Liver (tissue), 9 donors: Measurements from ENCODE around the gene THBS2. TPM values are rescaled to one million over a fixed set of nuclear protein-coding genes. Genes with fewer than 3 reads are reported as not detected.
"Not testable (repeated sequence)": the region's sequence is repeated elsewhere in the genome, so short reads cannot be mapped to it uniquely, and the experiment has no call there.

Source experiments
- DNase-seq: peaks from one replicate; pipeline ENCODE4 v3.0.0-alpha.2; 2017; ENCODE audit warnings: low spot score
- H3K27ac ChIP-seq, 2 donors: one replicate each; pipeline ENCODE4 v1.7.0; 2013; ENCODE audit warnings: inconsistent platforms in 2 of 2, low read length in 2 of 2, control low read depth in 1 of 2, low read depth in 1 of 2, mild to moderate bottlenecking in 1 of 2
- H3K27me3 ChIP-seq, 4 donors: one replicate each; pipeline versions ENCODE4 v1.6.1 to v1.7.0; 2013; ENCODE audit warnings: low read length in 3 of 4, inconsistent platforms in 1 of 4, mild to moderate bottlenecking in 1 of 4, moderate library complexity in 1 of 4; ENCODE audit not compliant: control insufficient read depth in 4 of 4, insufficient read depth in 4 of 4
- H3K36me3 ChIP-seq, 4 donors: one replicate each; pipeline versions ENCODE4 v1.6.1 to v1.7.0; 2013; ENCODE audit warnings: low read length in 3 of 4, mild to moderate bottlenecking in 3 of 4, low read depth in 1 of 4, moderate library complexity in 1 of 4; ENCODE audit not compliant: control insufficient read depth in 4 of 4, insufficient read depth in 3 of 4
- H3K4me1 ChIP-seq, 4 donors: one replicate each; pipeline versions ENCODE4 v1.6.1 to v1.7.0; 2013; ENCODE audit warnings: low read length in 3 of 4, mild to moderate bottlenecking in 3 of 4, moderate library complexity in 1 of 4; ENCODE audit not compliant: control insufficient read depth in 4 of 4, insufficient read depth in 4 of 4
- H3K4me3 ChIP-seq, 3 donors: one replicate each; pipeline versions ENCODE4 v1.6.1 to v1.7.0; 2013; ENCODE audit warnings: low read length in 3 of 3, control low read depth in 1 of 3, low read depth in 1 of 3, mild to moderate bottlenecking in 1 of 3
- H3K9ac ChIP-seq, 2 donors: one replicate each; pipeline ENCODE4 v1.7.0; 2013; ENCODE audit warnings: low read length in 2 of 2, mild to moderate bottlenecking in 2 of 2, moderate library complexity in 2 of 2, control low read depth in 1 of 2, low read depth in 1 of 2
- H3K9me3 ChIP-seq, 4 donors: one replicate each; pipeline versions ENCODE4 v1.6.1 to v1.7.0; 2013; ENCODE audit warnings: low read length in 3 of 4; ENCODE audit not compliant: control insufficient read depth in 4 of 4
- EGR1 ChIP-seq, 2 donors: IDR thresholded peaks; 2 replicates each; pipeline ENCODE4 v1.6.1; 2016 to 2018; ENCODE audit warnings: antibody characterized with exemption in 2 of 2, low read depth in 2 of 2
- FOXA1 ChIP-seq: IDR thresholded peaks from 2 replicates; pipeline ENCODE4 v1.6.1; 2016; ENCODE audit warnings: antibody characterized with exemption
- FOXA2 ChIP-seq: IDR thresholded peaks from 2 replicates; pipeline ENCODE4 v1.6.1; 2016; ENCODE audit warnings: antibody characterized with exemption
- GABPA ChIP-seq, 2 donors: IDR thresholded peaks in 1 of 2; conservative IDR thresholded peaks in 1 of 2; 2 replicates each; pipeline ENCODE4 v1.6.1; 2016; ENCODE audit warnings: antibody characterized with exemption in 2 of 2, mild to moderate bottlenecking in 1 of 2, moderate library complexity in 1 of 2
- HNF4A ChIP-seq, 2 donors: conservative IDR thresholded peaks; 2 replicates each; pipeline ENCODE4 v1.6.1; 2016; ENCODE audit warnings: antibody characterized with exemption in 2 of 2, mild to moderate bottlenecking in 2 of 2
- HNF4G ChIP-seq: IDR thresholded peaks from 2 replicates; pipeline ENCODE4 v1.6.1; 2016; ENCODE audit warnings: antibody characterized with exemption
- JUND ChIP-seq, 2 donors: IDR thresholded peaks; 2 replicates each; pipeline ENCODE4 v1.6.1; 2016; ENCODE audit warnings: antibody characterized with exemption in 2 of 2
- NR2F2 ChIP-seq: IDR thresholded peaks from 2 replicates; pipeline ENCODE4 v1.6.1; 2016; ENCODE audit warnings: antibody characterized with exemption
- RAD21 ChIP-seq, 2 donors: IDR thresholded peaks; 2 replicates each; pipeline ENCODE4 v1.6.1; 2016; ENCODE audit warnings: antibody characterized with exemption in 2 of 2, mild to moderate bottlenecking in 2 of 2
- RXRA ChIP-seq, 2 donors: IDR thresholded peaks; 2 replicates each; pipeline ENCODE4 v1.6.1; 2017 to 2018; ENCODE audit warnings: antibody characterized with exemption in 2 of 2, mild to moderate bottlenecking in 1 of 2
- SP1 ChIP-seq: IDR thresholded peaks from 2 replicates; pipeline ENCODE4 v1.6.1; 2018; ENCODE audit warnings: antibody characterized with exemption, mild to moderate bottlenecking
- TAF1 ChIP-seq: conservative IDR thresholded peaks from 2 replicates; pipeline ENCODE4 v1.6.1; 2016; ENCODE audit warnings: antibody characterized with exemption, mild to moderate bottlenecking
- YY1 ChIP-seq: IDR thresholded peaks from 2 replicates; pipeline ENCODE4 v1.6.1; 2016; ENCODE audit warnings: antibody characterized with exemption, mild to moderate bottlenecking
- WGBS: extraction: QIAGEN DNeasy Blood & Tissue Kit; methylation state at CpG from one replicate; pipeline ENCODE4 v1.1.7; 2013; 5-methylcytosine and 5-hydroxymethylcytosine counted together
- polyA plus RNA-seq, 2 donors: library from polyadenylated mRNA; stranded (reverse) in 1 of 2; unstranded in 1 of 2; fragments of 200-250 nt in 1 of 2; fragments of >200 nt in 1 of 2; fragmentation: Nextera tagmentation in 1 of 2; extraction: Ambion mirVana in 1 of 2; gene quantifications; one replicate each; pipeline versions ENCODE4 v1.2.1 to v1.2.3, GENCODE V29; 2013 to 2015
- total RNA-seq, 2 donors: library from RNA; depleted of rRNA; stranded (reverse); fragments of >200 nt; gene quantifications; one replicate each; pipeline ENCODE4 v1.2.3, GENCODE V29; 2014
- TF ChIP-seq, protein P1 (sequence below): fragments of 150-350 bp; IDR thresholded peaks from 2 replicates; pipeline ENCODE4 v1.5.1; 2017; ENCODE audit warnings: improper control_type of control experiment, low read depth, low read length; ENCODE audit not compliant: missing input control
- TF ChIP-seq, protein P2 (sequence below): IDR thresholded peaks from 2 replicates; pipeline ENCODE4 v1.6.1; 2016; ENCODE audit warnings: antibody characterized with exemption
- TF ChIP-seq, protein P3 (sequence below): IDR thresholded peaks from 2 replicates; pipeline ENCODE4 v1.6.1; 2016; ENCODE audit warnings: antibody characterized with exemption
- TF ChIP-seq, protein P4 (sequence below): IDR thresholded peaks from 2 replicates; pipeline ENCODE4 v1.6.1; 2016; ENCODE audit warnings: antibody characterized with exemption, mild to moderate bottlenecking
- TF ChIP-seq, protein P5 (sequence below): IDR thresholded peaks from 2 replicates; pipeline ENCODE4 v1.6.1; 2016; ENCODE audit warnings: antibody characterized with exemption
- donor health status: healthy.
- donor health status: healthy.
- donor health status: healthy.
- donor health status: healthy.
- donor health status: healthy.

Gene THBS2
- total and polyA plus RNA-seq, 4 donors = 0.35 to 7.6 (median 6.2) TPM

DNA sequence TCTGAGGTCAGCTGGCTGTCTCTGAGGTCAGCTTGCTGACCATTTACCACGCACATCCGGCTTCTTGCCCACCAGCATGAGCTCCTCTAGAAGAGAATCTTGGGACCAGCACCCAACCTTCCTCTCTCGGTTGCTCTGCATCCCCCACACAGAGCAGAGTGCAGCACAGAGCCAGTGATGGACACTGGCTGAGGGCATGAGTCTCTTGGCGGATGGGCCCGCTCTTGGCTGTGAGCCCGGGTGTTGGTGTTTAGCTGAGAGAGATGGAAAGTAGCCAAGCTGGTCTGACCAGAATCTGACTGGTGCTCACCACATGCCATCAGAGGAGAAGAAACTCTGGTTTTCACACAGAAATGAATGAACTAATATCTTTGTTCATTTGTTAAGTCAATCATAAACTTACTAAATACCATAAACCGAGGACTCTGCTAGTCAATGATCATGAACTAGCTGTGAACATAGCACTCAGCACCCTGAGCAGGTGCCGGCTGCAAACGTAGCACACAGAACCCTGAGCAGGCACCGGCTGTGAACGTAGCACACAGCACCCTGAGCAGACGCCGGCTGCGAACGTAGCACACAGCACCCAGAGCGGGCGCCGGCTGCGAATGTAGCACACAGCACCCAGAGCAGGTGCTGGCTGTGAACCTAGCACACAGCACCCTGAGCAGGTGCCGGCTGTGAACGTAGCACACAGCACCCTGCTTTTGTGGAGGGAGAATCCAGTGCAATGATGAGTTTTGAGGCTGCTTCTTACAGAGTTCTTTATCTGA lies 10.4 kb upstream of the THBS2 start:
- Histone ChIP-seq H3K4me3 (no peak overlapping the region), H3K9ac (no peak overlapping the region), H3K9me3 (no peaks in the 10 kb centered on the region), H3K27ac (no peak overlapping the region), H3K27me3 (no peaks in the 10 kb centered on the region), H3K4me1 (no peaks in the 10 kb centered on the region), H3K36me3 (no peaks in the 10 kb centered on the region)
- TF ChIP-seq HNF4G = no peak
- peak; percentile 10 for TF ChIP-seq NR2F2
- no peak for DNase-seq
- WGBS = 76% methylated on average over 21 of the region's 21 CpGs

DNA sequence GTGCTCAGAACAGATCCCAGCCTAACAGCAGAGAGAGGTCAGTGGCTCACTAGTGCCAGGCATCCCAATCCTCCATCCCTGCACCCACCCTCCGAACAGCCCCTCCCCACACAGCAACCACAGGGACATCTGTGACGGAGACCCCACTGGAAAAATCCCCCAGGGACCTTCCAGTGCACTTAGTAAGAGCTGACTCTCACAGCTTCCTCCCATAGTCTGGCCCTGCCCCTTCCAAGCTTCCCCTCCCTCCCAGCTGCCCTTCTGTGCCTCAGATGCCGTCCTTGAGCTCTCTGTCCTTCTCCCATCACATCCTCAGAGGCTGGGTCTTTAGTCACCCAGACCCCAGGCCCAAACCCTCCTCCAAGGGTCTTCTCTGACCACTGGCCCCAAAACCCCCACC lies 9.7 kb upstream of the THBS2 start:
- H3K36me3 ChIP-seq = no peaks in the 10 kb centered on the region
- no peak overlapping the region for H3K27ac ChIP-seq
- no peak overlapping the region for H3K4me3 ChIP-seq
- no peak for DNase-seq
- H3K4me1 ChIP-seq = no peaks in the 10 kb centered on the region
- 56% methylated on average over 3 of the region's 3 CpGs for WGBS
- no peaks in the 10 kb centered on the region for H3K9me3 ChIP-seq
- H3K9ac ChIP-seq = no peak overlapping the region
- TF ChIP-seq EGR1 (IDR thresholded peaks at IDR 0.05; ENCODE audit: low read depth in 2 of 2) = no peak
- TF ChIP-seq, protein P1, sequence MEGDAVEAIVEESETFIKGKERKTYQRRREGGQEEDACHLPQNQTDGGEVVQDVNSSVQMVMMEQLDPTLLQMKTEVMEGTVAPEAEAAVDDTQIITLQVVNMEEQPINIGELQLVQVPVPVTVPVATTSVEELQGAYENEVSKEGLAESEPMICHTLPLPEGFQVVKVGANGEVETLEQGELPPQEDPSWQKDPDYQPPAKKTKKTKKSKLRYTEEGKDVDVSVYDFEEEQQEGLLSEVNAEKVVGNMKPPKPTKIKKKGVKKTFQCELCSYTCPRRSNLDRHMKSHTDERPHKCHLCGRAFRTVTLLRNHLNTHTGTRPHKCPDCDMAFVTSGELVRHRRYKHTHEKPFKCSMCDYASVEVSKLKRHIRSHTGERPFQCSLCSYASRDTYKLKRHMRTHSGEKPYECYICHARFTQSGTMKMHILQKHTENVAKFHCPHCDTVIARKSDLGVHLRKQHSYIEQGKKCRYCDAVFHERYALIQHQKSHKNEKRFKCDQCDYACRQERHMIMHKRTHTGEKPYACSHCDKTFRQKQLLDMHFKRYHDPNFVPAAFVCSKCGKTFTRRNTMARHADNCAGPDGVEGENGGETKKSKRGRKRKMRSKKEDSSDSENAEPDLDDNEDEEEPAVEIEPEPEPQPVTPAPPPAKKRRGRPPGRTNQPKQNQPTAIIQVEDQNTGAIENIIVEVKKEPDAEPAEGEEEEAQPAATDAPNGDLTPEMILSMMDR = no peak
- TF ChIP-seq, protein P2, sequence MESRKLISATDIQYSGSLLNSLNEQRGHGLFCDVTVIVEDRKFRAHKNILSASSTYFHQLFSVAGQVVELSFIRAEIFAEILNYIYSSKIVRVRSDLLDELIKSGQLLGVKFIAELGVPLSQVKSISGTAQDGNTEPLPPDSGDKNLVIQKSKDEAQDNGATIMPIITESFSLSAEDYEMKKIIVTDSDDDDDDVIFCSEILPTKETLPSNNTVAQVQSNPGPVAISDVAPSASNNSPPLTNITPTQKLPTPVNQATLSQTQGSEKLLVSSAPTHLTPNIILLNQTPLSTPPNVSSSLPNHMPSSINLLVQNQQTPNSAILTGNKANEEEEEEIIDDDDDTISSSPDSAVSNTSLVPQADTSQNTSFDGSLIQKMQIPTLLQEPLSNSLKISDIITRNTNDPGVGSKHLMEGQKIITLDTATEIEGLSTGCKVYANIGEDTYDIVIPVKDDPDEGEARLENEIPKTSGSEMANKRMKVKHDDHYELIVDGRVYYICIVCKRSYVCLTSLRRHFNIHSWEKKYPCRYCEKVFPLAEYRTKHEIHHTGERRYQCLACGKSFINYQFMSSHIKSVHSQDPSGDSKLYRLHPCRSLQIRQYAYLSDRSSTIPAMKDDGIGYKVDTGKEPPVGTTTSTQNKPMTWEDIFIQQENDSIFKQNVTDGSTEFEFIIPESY = no peak
- TF ChIP-seq, protein P3, sequence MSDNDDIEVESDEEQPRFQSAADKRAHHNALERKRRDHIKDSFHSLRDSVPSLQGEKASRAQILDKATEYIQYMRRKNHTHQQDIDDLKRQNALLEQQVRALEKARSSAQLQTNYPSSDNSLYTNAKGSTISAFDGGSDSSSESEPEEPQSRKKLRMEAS = no peak
- TF ChIP-seq YY1 = no peak
- TF ChIP-seq GABPA (IDR thresholded peaks at IDR 0.05 in 1 of 2, conservative IDR thresholded peaks at IDR 0.05 in 1 of 2) = no peak
- TF ChIP-seq JUND (IDR thresholded peaks at IDR 0.05) = no peak
- TF ChIP-seq TAF1 = no peak
- TF ChIP-seq FOXA2 = no peak
- no peak for TF ChIP-seq NR2F2
- TF ChIP-seq HNF4A (conservative IDR thresholded peaks at IDR 0.05) = no peak
- TF ChIP-seq, protein P4, sequence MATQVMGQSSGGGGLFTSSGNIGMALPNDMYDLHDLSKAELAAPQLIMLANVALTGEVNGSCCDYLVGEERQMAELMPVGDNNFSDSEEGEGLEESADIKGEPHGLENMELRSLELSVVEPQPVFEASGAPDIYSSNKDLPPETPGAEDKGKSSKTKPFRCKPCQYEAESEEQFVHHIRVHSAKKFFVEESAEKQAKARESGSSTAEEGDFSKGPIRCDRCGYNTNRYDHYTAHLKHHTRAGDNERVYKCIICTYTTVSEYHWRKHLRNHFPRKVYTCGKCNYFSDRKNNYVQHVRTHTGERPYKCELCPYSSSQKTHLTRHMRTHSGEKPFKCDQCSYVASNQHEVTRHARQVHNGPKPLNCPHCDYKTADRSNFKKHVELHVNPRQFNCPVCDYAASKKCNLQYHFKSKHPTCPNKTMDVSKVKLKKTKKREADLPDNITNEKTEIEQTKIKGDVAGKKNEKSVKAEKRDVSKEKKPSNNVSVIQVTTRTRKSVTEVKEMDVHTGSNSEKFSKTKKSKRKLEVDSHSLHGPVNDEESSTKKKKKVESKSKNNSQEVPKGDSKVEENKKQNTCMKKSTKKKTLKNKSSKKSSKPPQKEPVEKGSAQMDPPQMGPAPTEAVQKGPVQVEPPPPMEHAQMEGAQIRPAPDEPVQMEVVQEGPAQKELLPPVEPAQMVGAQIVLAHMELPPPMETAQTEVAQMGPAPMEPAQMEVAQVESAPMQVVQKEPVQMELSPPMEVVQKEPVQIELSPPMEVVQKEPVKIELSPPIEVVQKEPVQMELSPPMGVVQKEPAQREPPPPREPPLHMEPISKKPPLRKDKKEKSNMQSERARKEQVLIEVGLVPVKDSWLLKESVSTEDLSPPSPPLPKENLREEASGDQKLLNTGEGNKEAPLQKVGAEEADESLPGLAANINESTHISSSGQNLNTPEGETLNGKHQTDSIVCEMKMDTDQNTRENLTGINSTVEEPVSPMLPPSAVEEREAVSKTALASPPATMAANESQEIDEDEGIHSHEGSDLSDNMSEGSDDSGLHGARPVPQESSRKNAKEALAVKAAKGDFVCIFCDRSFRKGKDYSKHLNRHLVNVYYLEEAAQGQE = no peak
- no peak for TF ChIP-seq RAD21 (IDR thresholded peaks at IDR 0.05)
- TF ChIP-seq, protein P5, sequence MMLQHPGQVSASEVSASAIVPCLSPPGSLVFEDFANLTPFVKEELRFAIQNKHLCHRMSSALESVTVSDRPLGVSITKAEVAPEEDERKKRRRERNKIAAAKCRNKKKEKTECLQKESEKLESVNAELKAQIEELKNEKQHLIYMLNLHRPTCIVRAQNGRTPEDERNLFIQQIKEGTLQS = no peak
- no peak for TF ChIP-seq SP1
- TF ChIP-seq RXRA (IDR thresholded peaks at IDR 0.05) = no peak
- TF ChIP-seq FOXA1 = no peak
- no peak for TF ChIP-seq HNF4G
- no peaks in the 10 kb centered on the region for H3K27me3 ChIP-seq

DNA sequence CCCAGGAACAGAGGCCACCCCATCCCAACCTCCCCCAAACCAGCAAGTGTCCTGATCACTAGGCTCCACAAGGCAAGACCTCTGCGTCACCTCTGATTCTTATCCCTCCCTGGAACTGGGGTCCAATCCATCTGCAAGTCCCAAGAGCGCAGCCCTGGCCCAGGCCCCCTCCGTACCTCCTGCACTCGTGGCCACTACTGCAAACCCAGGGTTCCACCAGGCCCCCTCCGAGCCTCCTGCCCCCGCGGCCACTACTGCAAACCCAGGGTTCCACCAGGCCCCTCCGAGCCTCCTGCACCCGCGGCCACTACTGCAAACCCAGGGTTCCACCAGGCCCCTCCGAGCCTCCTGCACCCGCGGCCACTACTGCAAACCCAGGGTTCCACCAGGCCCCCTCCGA lies 9.0 kb upstream of the THBS2 start:
- 92% methylated on average over 14 of the region's 14 CpGs for WGBS
- H3K4me3 ChIP-seq, H3K9ac ChIP-seq, H3K27ac ChIP-seq, H3K36me3 ChIP-seq, H3K27me3 ChIP-seq, H3K9me3 ChIP-seq, H3K4me1 ChIP-seq, DNase-seq: not testable (repeated sequence)
